Breast epithelium (tissue), 3 donors: ENCODE measurements around the gene ARFGEF2.

Source experiments
- CTCF ChIP-seq, 3 donors: fragments of 450-650 bp; IDR thresholded peaks; one replicate each; pipeline ENCODE4 v1.5.1; 2016 to 2017; ENCODE audit warnings: antibody characterized with exemption in 3 of 3, mild to moderate bottlenecking in 3 of 3, moderate library complexity in 3 of 3
- POLR2AphosphoS5 ChIP-seq, 3 donors: sonication (generic); formaldehyde crosslinking; IDR thresholded peaks; one replicate each; pipeline ENCODE4 v1.6.1; 2017; ENCODE audit warnings: antibody characterized with exemption in 3 of 3

DNA sequence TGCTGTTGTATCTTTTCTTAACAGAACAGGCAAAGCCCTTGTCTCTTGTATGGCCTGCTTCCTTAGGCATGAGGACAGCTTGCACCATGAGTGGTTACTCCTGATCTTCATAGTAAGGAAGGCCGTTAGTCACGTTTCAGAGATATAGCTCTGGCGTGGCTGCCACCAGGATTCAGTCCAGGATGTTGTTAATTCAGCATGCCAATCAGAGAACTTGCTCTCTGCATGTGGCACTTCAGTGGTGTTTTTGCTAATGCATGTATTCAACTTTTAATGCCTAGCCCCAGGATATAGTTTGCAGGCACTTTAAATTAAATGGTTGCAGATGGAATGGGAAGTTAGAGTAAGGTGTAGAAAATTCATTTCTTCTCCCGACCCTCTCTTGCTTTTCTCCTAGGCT lies 20.0 kb downstream of the ARFGEF2 start:
- TF ChIP-seq CTCF (IDR thresholded peaks at IDR 0.05) (no peak), POLR2AphosphoS5 (IDR thresholded peaks at IDR 0.05) (no peak)
